Activated CD4-positive, CD25-positive, alpha-beta regulatory T cell treated with anti-CD3 and anti-CD28 coated beads, Interleukin-2, amount 50 U/mL, for 24 hours (primary cell): ENCODE results near the gene SRGAP1.

ENCODE experiments used
- ATAC-seq, 2 donors: fragments of 150-1000 bp; cut with Tn5 transposase; one replicate each; pipeline ENCODE4 v1.10.0; 2021; ENCODE audit warnings: mild to moderate bottlenecking in 1 of 2, moderate library complexity in 1 of 2

Gene SRGAP1

DNA sequence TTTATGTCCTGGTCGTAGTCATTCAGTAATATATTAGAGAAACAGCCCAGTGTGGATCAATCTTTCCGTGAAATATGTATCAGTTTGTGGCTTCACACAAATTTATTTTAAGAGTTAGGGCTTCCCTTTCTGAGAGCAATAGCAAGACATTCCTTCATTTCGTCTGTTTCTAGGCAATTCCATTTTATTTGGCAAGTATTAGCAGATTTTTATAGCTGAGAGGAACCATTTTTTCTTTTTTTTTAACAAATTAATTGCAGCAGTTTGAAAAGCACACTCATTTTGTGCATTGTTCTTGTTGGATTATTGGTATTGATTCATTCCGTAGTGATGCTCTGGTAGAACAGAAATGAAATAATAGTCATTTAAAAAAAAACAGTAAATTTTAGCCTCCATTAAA lies 132.9 kb downstream of the SRGAP1 start:
- ATAC-seq, result no peak

GRCh38 chr12:63978519-63978918 lies 134.0 kb downstream of the SRGAP1 start:
- ATAC-seq, result no peak

- no peak for ATAC-seq
Observed at GRCh38 chr12:63980211-63980610, 135.7 kb downstream of the SRGAP1 start.

DNA sequence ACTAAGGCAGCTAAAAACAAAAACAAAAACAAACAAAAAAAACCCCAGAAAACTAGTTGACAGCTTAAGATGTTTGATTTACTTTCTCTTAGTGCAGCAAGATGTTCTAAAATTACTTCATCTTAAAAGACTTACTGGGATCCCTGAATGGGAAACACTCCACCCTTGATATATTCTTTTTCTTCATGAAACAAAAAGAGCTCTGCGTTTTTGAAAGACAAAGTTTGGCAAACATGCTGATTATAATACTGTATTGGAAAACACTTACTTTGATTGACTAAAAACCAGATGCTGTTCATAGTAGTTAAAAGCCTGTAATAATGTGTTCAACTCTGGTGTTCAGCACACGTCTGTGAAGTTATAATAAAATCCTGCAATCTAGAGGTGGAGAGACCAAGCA lies 136.8 kb downstream of the SRGAP1 start:
- no peak for ATAC-seq

DNA sequence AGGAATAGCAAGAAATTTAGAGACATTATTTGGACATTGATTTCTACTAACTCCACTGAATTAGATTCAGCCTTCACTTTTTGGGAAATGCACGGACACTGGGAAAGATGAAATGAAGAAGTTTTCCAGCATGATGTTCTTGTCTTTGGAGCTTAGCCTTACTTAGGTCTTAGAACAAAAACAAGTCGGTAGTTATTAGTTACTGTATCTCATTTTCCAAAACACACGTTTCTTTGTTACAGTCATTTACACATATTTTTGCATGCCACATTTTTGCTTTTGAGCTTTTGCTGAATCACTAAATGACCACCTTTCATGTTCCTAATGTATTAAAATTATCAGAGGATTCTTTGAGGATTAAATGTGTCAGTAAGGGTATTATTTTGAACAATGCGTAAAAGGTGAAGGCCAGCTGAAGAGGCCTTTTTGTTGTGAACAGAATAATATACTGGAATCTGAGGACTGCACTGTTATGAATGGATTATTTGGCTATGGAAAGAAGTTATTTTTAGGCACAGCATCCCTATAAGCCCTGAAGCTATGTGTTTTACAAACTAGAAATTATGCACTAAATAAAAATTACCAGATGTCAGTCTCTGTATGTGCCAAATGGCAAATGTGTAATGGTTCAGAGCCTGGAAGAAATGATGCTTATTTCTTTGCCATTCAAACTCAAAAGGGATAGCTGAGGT lies 138.2 kb downstream of the SRGAP1 start:
- ATAC-seq, result no peak

DNA sequence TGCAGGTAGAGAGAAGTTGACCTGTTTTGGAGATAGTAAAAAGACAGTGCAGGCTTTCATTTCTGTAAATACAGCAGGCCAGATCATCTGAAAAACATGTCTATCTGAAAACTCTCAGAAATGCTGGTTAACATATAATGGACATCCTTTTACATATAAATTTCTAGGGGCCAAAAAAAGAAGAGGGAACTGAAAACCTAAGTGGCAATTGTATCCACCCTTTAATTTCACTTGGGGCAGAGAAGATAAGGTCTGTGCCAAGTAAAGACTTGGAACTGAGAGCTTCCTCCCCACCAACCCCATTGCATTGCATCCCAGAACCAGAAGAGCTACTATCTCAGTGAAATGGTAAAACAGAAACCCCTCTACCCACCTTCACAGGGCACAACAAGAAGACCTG lies 141.0 kb downstream of the SRGAP1 start:
- ATAC-seq, result no peak

DNA sequence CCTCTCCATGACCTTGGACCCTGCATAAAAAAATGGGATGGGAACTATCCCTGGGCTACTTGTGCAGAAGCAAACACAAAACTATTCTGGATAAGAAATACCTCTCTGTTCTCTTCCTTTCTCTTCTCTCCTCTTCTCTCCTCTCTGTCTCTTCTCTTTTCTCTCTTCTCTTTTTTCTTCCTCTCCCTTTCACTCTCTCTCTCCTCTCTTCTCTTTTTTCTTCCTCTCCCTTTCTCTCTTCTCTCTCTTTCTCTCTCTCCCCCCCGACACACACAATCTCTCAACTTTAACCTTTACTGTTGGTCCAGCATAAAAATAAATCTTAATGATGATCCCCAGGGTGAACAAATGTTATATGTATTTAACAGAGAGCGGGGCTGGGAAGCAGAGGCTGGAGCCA lies 141.4 kb downstream of the SRGAP1 start:
- ATAC-seq, result no peak

DNA sequence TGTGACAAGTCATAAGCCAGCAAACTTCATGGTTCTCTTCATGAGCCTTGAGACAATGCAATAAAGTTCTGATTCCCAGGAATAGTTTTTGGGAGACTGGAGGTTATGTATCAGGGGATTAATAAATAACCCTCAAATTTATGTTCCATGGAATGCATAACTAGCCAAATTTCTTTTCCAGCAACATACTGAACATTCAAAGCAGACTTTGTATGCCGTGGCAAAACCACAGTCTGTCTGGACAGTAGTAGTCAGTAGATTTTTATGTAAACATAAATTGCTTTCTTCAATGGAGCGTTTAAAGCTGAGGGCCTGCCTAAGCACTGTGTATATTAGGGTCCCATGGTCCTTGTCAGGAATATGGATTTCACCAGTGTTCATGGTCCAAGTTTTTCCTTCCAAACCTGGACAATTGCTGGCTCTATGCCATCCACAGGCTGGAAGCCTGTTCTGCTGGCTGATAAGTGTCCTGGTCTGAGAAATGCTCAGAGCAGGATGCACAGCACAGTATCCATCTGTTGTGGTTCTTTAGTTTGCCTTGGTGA lies 144.9 kb downstream of the SRGAP1 start:
- ATAC-seq, result no peak

DNA sequence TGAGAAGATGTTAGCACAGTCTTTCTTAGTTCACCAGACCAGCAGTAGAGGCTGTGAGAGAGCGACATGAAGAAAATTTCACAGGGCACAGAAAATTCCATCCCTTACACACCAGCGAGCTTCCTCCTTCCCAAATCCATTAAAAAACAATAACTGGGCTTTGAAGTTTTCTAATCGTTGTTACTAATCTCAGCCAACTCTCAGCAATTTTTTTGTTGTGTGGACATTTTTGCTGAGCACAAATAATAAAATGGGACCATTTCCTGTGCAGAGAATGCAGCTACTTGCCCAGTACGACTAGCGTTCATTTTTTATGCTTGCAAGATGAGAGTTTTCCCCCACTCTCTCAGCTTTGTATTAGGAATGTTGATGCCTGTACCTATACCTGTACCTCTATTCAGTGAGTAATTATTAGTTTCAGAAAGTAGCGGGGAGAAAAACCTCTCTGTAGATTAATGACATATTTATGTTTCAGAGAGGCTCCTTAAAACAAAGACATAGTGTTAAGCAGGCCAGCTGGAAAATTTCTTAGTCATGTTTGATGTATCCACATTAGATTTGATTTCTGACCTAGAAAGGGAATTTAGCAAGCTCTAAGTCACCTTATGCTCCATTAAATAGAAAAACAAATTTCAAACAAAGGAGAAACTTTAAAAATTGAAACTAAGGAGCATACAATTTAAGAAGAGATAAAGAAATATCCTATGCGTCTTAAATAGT lies 146.5 kb downstream of the SRGAP1 start:
- no peak for ATAC-seq

DNA sequence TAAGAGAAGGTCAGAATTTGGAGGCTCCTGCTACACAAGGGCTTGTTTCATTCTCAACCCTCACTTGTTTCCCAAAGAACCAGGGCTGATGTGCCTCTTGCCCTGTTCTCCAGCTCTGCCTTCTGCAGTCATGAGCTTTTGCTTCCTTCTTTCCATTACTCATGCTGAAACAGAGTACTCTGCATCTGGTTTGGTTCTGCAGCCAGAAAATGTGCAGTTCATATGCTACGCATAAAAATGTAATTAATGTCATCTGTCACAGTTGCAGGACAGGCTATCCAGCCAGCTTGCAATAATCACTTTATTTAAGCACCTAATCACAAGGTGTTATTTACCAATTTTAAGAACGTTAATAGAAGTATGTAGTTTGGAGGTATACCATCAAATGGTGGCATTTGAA lies 150.2 kb downstream of the SRGAP1 start:
- no peak for ATAC-seq

- ATAC-seq, result no peak
Observed at GRCh38 chr12:63995512-63995911, 151.0 kb downstream of the SRGAP1 start.

DNA sequence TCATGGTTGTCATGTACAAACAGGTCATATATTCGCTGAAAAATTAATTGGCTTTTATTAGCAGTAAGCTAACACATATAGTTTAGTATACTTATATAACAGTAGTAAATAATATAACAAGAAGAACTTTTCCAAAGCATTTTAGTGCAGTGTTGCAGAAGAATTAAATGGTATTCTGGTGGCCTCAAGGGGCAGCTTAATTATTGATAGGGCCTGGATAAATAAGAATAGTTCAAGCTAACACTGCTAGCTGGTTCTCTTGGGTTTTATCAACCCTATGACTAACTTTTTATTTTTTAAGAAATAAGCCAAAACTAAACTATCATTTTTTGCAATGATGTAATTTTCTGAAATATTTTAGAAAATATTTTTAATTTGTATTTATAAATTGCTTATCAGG lies 152.1 kb downstream of the SRGAP1 start:
- ATAC-seq, result no peak

GRCh38 chr12:63997198-63997597 lies 152.7 kb downstream of the SRGAP1 start:
- ATAC-seq, result no peak

DNA sequence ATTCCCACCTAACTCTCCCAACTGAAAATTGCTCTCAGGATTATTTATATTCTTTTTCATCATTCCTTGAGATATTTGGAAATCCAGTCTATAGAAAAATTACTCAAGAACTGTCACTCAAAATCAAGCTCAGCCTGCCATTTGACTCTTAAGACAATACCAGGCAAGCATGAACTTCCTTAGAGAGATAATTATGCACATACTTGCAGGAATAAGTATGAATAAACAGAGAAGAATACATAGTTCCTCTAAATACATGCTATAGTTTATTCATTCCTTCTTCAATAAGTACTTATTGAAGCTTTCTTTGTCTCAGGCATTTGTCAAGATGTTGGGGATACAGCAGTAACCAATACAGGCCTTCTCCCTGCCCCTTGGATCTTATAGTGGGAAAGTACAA lies 154.1 kb downstream of the SRGAP1 start:
- no peak for ATAC-seq

DNA sequence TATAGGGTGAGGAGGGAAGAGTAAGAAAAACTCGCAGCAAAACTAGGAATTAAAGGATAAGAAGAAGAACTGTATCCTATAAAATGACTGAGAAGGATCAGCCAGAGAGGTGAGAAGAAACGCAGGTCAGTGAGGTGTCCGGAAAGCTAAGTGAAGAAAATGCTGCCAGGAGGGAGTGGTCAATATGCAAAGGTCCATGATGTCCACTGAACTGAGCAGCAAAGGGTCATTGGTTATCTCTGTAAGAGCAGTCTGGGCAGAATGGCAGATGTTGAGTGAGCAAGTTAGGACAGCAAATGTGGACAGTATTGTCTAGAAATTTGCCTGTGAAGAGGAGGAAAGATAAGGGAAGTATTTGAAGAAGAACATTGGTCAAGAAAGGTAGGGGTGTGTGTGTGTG lies 155.4 kb downstream of the SRGAP1 start:
- ATAC-seq, result no peak

- no peak for ATAC-seq
Observed at GRCh38 chr12:64001439-64001838, 156.9 kb downstream of the SRGAP1 start.

DNA sequence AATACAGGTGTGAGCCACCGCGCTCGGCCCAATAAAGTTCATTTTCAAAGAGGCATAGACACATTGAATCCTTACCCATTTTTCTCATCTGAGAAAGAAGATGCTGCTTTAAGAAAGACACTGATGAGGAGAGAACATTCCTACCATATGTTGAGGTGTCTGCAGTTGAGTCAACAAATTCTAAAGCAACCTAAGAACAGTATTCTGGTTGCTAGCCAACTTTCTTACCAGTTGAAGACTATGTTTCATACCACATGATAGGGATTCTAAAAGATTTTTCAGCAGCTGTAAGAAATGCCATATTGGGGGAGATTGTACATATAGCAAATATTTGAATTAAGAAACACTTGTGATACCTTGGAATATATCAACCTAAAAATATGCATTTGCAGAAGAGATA lies 160.1 kb downstream of the SRGAP1 start:
- no peak for ATAC-seq

- no peak for ATAC-seq
Observed at GRCh38 chr12:64006211-64006825, 161.8 kb downstream of the SRGAP1 start.

GRCh38 chr12:64007853-64008252 lies 163.4 kb downstream of the SRGAP1 start:
- no peak for ATAC-seq

DNA sequence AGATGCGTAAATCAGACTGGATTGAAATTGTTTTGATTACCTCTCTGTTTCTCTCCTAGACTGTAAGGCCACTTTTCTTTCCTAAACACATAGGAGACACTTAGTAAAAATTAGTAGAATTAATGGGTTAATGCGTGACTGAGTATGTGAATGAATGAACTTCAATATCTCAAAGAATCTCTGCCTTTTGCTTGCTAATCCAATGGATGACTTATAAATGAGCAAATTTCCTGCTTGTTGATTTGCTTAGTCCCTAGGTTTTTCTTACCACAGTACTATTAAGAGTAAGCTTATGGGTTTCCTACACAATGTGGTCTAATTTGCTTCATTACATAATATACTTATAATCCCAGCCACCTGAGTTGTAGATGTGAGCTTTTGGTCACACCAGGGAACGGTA lies 164.1 kb downstream of the SRGAP1 start:
- no peak for ATAC-seq

DNA sequence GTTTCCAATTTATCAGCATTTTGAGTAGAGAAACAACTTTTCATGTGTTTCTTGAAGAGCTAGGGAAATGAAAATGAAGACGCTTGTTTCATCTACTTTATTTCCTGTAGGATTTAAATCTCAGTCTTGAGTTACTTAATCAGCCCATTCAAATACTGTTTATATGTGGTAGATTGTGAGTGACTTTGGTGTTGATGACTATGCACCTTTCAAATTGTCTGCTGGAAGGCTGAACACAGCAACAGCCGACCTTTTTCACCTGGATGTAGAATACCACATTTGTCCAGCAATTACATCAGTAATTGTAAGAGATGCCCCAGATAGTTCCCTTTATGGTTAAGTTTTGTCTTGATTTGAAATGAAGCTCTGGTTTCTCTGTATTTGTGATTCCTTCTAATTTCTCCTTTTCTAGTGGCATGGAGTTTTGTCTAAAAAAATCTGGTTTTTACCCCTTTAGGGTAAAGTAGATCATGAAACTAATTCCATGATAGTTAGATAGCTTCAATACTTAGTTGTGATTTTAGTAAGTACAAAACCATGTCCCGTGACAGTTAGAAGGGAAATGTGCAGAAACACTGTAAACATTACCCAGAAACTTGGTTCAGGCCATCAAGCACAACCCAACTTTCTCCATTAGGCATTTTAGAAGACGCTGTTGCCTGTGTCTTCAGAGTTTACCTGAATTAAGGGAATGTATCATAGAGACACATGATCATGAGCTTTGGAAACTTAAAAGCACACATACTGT lies 165.0 kb downstream of the SRGAP1 start:
- ATAC-seq, result no peak

DNA sequence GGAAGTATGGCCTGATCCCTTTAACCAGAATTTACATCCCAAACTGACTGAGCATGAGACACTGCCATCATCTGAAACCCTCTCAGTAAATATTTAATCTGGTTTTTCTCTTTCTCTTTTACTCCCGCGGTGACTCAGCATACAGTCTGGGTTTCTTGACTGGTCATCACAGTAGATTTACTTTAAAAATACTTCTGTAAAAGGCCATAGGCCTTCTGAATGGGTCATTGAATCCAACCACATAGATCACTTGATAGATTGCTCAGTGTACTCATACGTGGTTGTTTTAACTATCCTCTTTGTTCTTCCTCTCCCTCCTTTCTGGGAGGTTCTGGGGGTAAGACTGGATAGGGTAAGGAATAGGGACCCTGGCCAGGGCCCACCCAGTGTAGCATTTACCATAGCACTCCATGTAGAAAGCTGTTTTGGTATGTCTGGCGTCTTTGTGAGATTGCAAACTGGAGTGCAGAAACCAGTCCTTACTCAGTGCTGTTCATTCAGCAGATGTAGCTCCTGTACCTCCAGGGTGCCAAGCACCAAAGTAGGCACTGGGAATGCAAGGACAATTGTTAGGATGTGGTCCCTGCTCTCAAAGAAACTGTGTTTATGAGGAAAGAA lies 165.7 kb downstream of the SRGAP1 start:
- no peak for ATAC-seq

DNA sequence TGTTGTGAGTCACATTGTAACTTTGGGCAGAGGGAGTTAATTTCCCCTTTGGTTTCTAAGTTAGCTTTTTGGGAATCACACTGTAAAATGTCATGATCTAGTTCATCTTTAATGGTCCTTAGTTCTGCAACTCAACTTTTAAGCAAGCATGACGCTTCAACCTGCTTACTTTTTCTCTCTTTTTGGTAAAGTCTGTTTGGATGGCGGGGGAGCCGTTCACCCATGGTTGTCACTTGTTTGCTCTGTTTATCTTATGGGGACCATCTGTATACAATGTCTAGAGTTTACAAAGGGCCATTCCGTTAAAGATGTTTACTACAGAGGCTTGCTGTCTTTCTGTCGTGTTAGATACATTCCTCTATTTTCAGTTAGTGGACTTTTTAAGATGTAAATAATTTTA lies 172.0 kb downstream of the SRGAP1 start:
- no peak for ATAC-seq
